Panc1 (cell line): Measurements from ENCODE around the gene TENM3. TPM values are rescaled to one million over a fixed set of nuclear protein-coding genes. Genes with fewer than 3 reads are reported as not detected.

Source experiments
- ATAC-seq: fragments of 200-7000 bp; cut with Tn5 transposase; 2 replicates; pipeline ENCODE4 v1.9.1; 2020; ENCODE audit warnings: mild to moderate bottlenecking, moderate library complexity
- BruUV-seq: library from RNA; stranded (reverse); fragments of 400-500 nt; replicated peaks from 2 replicates; lab custom pipeline; 2021; lab: Mats Ljungman, UMichigan
- CTCF ChIA-PET: fragments of 300-600 bp; sonication (Branson Sonifier 250); formaldehyde crosslinking; loops from one replicate; lab custom pipeline; 2022; ENCODE audit warnings: antibody characterized with exemption; lab: Charles Lee
- POLR2A ChIA-PET: fragments of 300-600 bp; sonication (Branson Sonifier 250); formaldehyde crosslinking; loops from one replicate; lab custom pipeline; 2022; ENCODE audit warnings: antibody characterized with exemption; lab: Charles Lee
- DNase-seq: peaks from one replicate; pipeline ENCODE4 v3.0.0-alpha.2; 2010; ENCODE audit warnings: low read depth, low spot score
- H3K27ac ChIP-seq: 2 replicates; pipeline ENCODE4 v1.5.1; 2011; ENCODE audit warnings: mild to moderate bottlenecking, low read length, inconsistent platforms
- H3K27me3 ChIP-seq: fragments of 200-500 bp; sonication (Bioruptor generic); 2 replicates; pipeline ENCODE4 v1.6.0; 2014; ENCODE audit warnings: low read length, inconsistent platforms; ENCODE audit not compliant: control insufficient read depth, insufficient read depth
- H3K36me3 ChIP-seq: fragments of 200-500 bp; sonication (Bioruptor generic); 2 replicates; pipeline ENCODE4 v1.5.1; 2014; ENCODE audit warnings: inconsistent platforms, mild to moderate bottlenecking, low read length, moderate library complexity; ENCODE audit not compliant: control insufficient read depth, insufficient read depth
- H3K4me1 ChIP-seq: 2 replicates; pipeline ENCODE4 v1.5.1; 2011; ENCODE audit warnings: inconsistent platforms, mild to moderate bottlenecking, low read length, moderate library complexity; ENCODE audit not compliant: control insufficient read depth, insufficient read depth
- H3K4me3 ChIP-seq, 2 experiments: 2 replicates each; pipeline ENCODE4 v1.5.1; 2011 to 2012; ENCODE audit warnings: low read depth in 2 of 2, low read length in 2 of 2, mild to moderate bottlenecking in 2 of 2, inconsistent platforms in 1 of 2, moderate library complexity in 1 of 2
- H3K9me3 ChIP-seq: fragments of 200-500 bp; sonication (Bioruptor generic); 2 replicates; pipeline ENCODE4 v1.5.1; 2014; ENCODE audit warnings: low read depth, mild to moderate bottlenecking, inconsistent platforms, low read length, moderate library complexity; ENCODE audit not compliant: control insufficient read depth, insufficient read depth
- CTCF ChIP-seq: fragments of 450-650 bp; IDR thresholded peaks from 2 replicates; pipeline ENCODE4 v1.5.1; 2017; ENCODE audit warnings: mild to moderate bottlenecking
- POLR2AphosphoS5 ChIP-seq: IDR thresholded peaks from 2 replicates; pipeline ENCODE4 v1.6.1; 2012; ENCODE audit warnings: mild to moderate bottlenecking, low read depth, low read length, moderate library complexity
- REST ChIP-seq, 2 experiments: IDR thresholded peaks; 2 replicates each; pipeline ENCODE4 v1.6.1; 2011 to 2012; ENCODE audit warnings: low read depth in 2 of 2, control low read depth in 1 of 2, low read length in 1 of 2, mild to moderate bottlenecking in 1 of 2, moderate library complexity in 1 of 2; ENCODE audit not compliant: insufficient read depth in 1 of 2
- SIN3A ChIP-seq: IDR thresholded peaks from 2 replicates; pipeline ENCODE4 v1.6.1; 2012; ENCODE audit warnings: low read depth, mild to moderate bottlenecking, low read length, moderate library complexity, borderline replicate concordance; ENCODE audit not compliant: insufficient read depth
- TCF7L2 ChIP-seq: IDR thresholded peaks from 2 replicates; pipeline ENCODE4 v1.6.1; 2011; ENCODE audit warnings: mild to moderate bottlenecking, low read depth, low read length, inconsistent platforms
- in situ Hi-C: cut with HindIII; loops from 2 replicates; pipeline ENCODE4 v1.10.0; 2016; ENCODE audit warnings: low sequenced_read_pairs, low pct_unique_long_range_greater_than_20kb
- intact Hi-C: fragments of 100-400 bp; cut with micrococcal nuclease; formaldehyde crosslinking; loops from one replicate; pipeline ENCODE4 v1.10.0; 2022; ENCODE audit not compliant: unreplicated experiment
- total RNA-seq: library from RNA; stranded (reverse); gene quantifications from one replicate; pipeline ENCODE4 v1.2.1, GENCODE V29; 2021; ENCODE audit not compliant: unreplicated experiment

The TENM3 gene
- total RNA-seq, 1 experiment from 2014 or later, result 0.95 TPM

- Histone ChIP-seq H3K27me3 (no peaks in the 10 kb centered on the region), H3K4me1 (no peaks in the 10 kb centered on the region), H3K4me3 (no peak overlapping the region), H3K36me3 (no peaks in the 10 kb centered on the region), H3K27ac (no peak overlapping the region), H3K9me3 (no peaks in the 10 kb centered on the region)
- ATAC-seq, result no peak
- ChIA-PET POLR2A (no interaction called here), CTCF (no interaction called here)
- TF ChIP-seq TCF7L2 (no peak), CTCF (no peak), REST (IDR thresholded peaks at IDR 0.05; ENCODE audit: insufficient read depth in 1 of 2, low read depth in 2 of 2, low read length in 1 of 2) (no peak), SIN3A (no peak), POLR2AphosphoS5 (no peak)
- BruUV-seq, result no TSS peak
- intact Hi-C loops, result no loop called here
- in situ Hi-C loops, result no loop called here
- DNase-seq, result no peak
Observed at GRCh38 chr4:182600856-182601255, 357.7 kb downstream of the TENM3 start.

GRCh38 chr4:182604161-182604622 is 361.0 kb downstream of the TENM3 start:
- BruUV-seq, result no TSS peak
- DNase-seq, result no peak
- H3K27ac ChIP-seq, result no peak overlapping the region
- ATAC-seq, result no peak
- H3K27me3 ChIP-seq, result no peaks in the 10 kb centered on the region
- intact Hi-C loops, result no loop called here
- no peaks in the 10 kb centered on the region for H3K4me1 ChIP-seq
- in situ Hi-C loops, result no loop called here
- ChIA-PET POLR2A (no interaction called here), CTCF (interaction anchor here (0.6 kb wide), 1 partner anchor 202 kb away, joined by 5 read pairs; no protein-coding TSS in a partner anchor)
- H3K4me3 ChIP-seq, result no peak overlapping the region
- TF ChIP-seq REST (IDR thresholded peaks at IDR 0.05; ENCODE audit: insufficient read depth in 1 of 2, low read depth in 2 of 2, low read length in 1 of 2), result no peak
- no peak for TF ChIP-seq POLR2AphosphoS5
- TF ChIP-seq CTCF, result no peak
- TF ChIP-seq SIN3A, result no peak
- no peak for TF ChIP-seq TCF7L2
- H3K9me3 ChIP-seq, result no peaks in the 10 kb centered on the region
- no peaks in the 10 kb centered on the region for H3K36me3 ChIP-seq
